Thyroid gland (tissue), 4 donors: ENCODE data around the gene CAMTA1. TPM values are rescaled to one million over a fixed set of nuclear protein-coding genes. Genes with fewer than 3 reads are reported as not detected.

ENCODE experiments used
- DNase-seq, 2 donors: peaks; one replicate each; pipeline ENCODE4 v3.0.0-alpha.2; 2019
- H3K27ac ChIP-seq, 3 donors: fragments of 200-600 bp; sonication (generic); 1 replicate in 2 of 3; 2 replicates in 1 of 3; pipeline ENCODE4 v1.5.1; 2016 to 2019; ENCODE audit warnings: mild to moderate bottlenecking in 1 of 3, moderate library complexity in 1 of 3
- H3K27me3 ChIP-seq: fragments of 200-600 bp; sonication (generic); one replicate; pipeline ENCODE4 v1.5.1; 2019
- H3K36me3 ChIP-seq, 2 donors: fragments of 200-600 bp; sonication (generic); one replicate each; pipeline ENCODE4 v1.5.1; 2016 to 2019
- H3K4me1 ChIP-seq, 2 donors: fragments of 200-600 bp; sonication (generic); one replicate each; pipeline ENCODE4 v1.5.1; 2017 to 2019
- H3K4me3 ChIP-seq, 3 donors: fragments of 200-600 bp; sonication (generic); replicated peaks in 1 of 3; 1 replicate in 2 of 3; 2 replicates in 1 of 3; pipeline ENCODE4 v1.5.1; 2016; ENCODE audit warnings: mild to moderate bottlenecking in 1 of 3
- H3K9me3 ChIP-seq: fragments of 200-600 bp; sonication (generic); one replicate; pipeline ENCODE4 v1.5.1; 2017
- CTCF ChIP-seq, 6 experiments: fragments of 200-600 bp in 3 of 6; fragments of 450-650 bp in 3 of 6; sonication (generic) in 3 of 6; IDR thresholded peaks; one replicate each; pipeline ENCODE4 v1.5.1; 2016 to 2019; ENCODE audit warnings: antibody characterized with exemption in 6 of 6, mild to moderate bottlenecking in 2 of 6, inconsistent platforms in 1 of 6, moderate library complexity in 1 of 6
- POLR2A ChIP-seq, 2 donors: fragments of 450-650 bp; IDR thresholded peaks; one replicate each; pipeline ENCODE4 v1.6.1; 2017; ENCODE audit warnings: antibody characterized with exemption in 2 of 2, mild to moderate bottlenecking in 2 of 2, moderate library complexity in 1 of 2
- whole genome bisulfite sequencing, 2 donors: methylation state at CpG; one replicate each; pipeline ENCODE4 v1.1.5; 2017; 5-methylcytosine and 5-hydroxymethylcytosine counted together
- intact Hi-C: fragments of 100-400 bp; cut with DNase I; formaldehyde crosslinking; loops from one replicate; pipeline ENCODE4 v1.15.1; 2023
- total RNA-seq, 4 donors: library from RNA; depleted of rRNA; stranded (reverse); fragments of >200 nt; gene quantifications; one replicate each; pipeline ENCODE4 v1.2.3, GENCODE V29; 2016

Gene CAMTA1
- total RNA-seq, 4 donors from 2014 or later: 63.9 to 124 (median 101) TPM

GRCh38 chr1:7717748-7718368, 932.6 kb downstream of the CAMTA1 start:
- WGBS, 2 donors: 79 to 80% methylated on average over 22 of the region's 22 CpGs

GRCh38 chr1:7719468-7720094, 934.3 kb downstream of the CAMTA1 start:
- no peak overlapping the region for H3K27ac ChIP-seq
- WGBS, 2 donors: 73 to 77% methylated on average over 8 of the region's 8 CpGs
- H3K4me3 ChIP-seq: no peak overlapping the region
- H3K9me3 ChIP-seq: no peaks in the 10 kb centered on the region
- no peaks in the 10 kb centered on the region for H3K27me3 ChIP-seq
- H3K4me1 ChIP-seq: no peaks in the 10 kb centered on the region
- no peak for TF ChIP-seq CTCF (IDR thresholded peaks at IDR 0.05)
- no peak for TF ChIP-seq POLR2A (IDR thresholded peaks at IDR 0.05)
- intact Hi-C loops: no loop called here
- no peak for DNase-seq
- H3K36me3 ChIP-seq: no peaks in the 10 kb centered on the region

More at GRCh38 chr1:7717748-7718368, 932.6 kb downstream of the CAMTA1 start:
- Histone ChIP-seq H3K27ac (no peak overlapping the region), H3K4me3 (no peak overlapping the region), H3K27me3 (no peaks in the 10 kb centered on the region), H3K4me1 (no peaks in the 10 kb centered on the region), H3K9me3 (no peaks in the 10 kb centered on the region), H3K36me3 (no peaks in the 10 kb centered on the region)
- no peak for DNase-seq
- intact Hi-C loops: no loop called here
- TF ChIP-seq POLR2A (IDR thresholded peaks at IDR 0.05) (no peak), CTCF (IDR thresholded peaks at IDR 0.05) (no peak)

- Histone ChIP-seq H3K27ac (no peak overlapping the region), H3K9me3 (no peaks in the 10 kb centered on the region), H3K4me3 (no peak overlapping the region), H3K4me1 (no peaks in the 10 kb centered on the region), H3K36me3 (no peaks in the 10 kb centered on the region), H3K27me3 (no peaks in the 10 kb centered on the region)
- intact Hi-C loops: no loop called here
- WGBS, 2 donors: 65% methylated on average over 5 of the region's 5 CpGs
- DNase-seq: no peak
- TF ChIP-seq POLR2A (IDR thresholded peaks at IDR 0.05): no peak
- no peak for TF ChIP-seq CTCF (IDR thresholded peaks at IDR 0.05)
Measured at GRCh38 chr1:7721940-7722669, 936.9 kb downstream of the CAMTA1 start.

GRCh38 chr1:7722670-7723012, 937.4 kb downstream of the CAMTA1 start:
- Histone ChIP-seq H3K4me1 (no peaks in the 10 kb centered on the region), H3K27me3 (no peaks in the 10 kb centered on the region), H3K4me3 (no peak overlapping the region), H3K27ac (no peak overlapping the region), H3K9me3 (no peaks in the 10 kb centered on the region), H3K36me3 (no peaks in the 10 kb centered on the region)
- WGBS, 2 donors: 90 to 94% methylated on average over 2 of the region's 2 CpGs
- TF ChIP-seq CTCF (IDR thresholded peaks at IDR 0.05) (no peak), POLR2A (IDR thresholded peaks at IDR 0.05) (no peak)
- no peak for DNase-seq
- intact Hi-C loops: no loop called here

GRCh38 chr1:7726623-7727022, 941.4 kb downstream of the CAMTA1 start:
- no peaks in the 10 kb centered on the region for H3K4me1 ChIP-seq
- whole genome bisulfite sequencing, 2 donors: 47 to 60% methylated on average over 6 to 7 of the region's 7 CpGs
- H3K27me3 ChIP-seq: no peaks in the 10 kb centered on the region
- H3K9me3 ChIP-seq: no peaks in the 10 kb centered on the region
- no peak for TF ChIP-seq CTCF (IDR thresholded peaks at IDR 0.05)
- no peaks in the 10 kb centered on the region for H3K36me3 ChIP-seq
- intact Hi-C loops: no loop called here
- no peak for DNase-seq
- no peak overlapping the region for H3K4me3 ChIP-seq
- no peak overlapping the region for H3K27ac ChIP-seq
